ENCODE measurements around the gene SGMS1.

The SGMS1 gene

DNA sequence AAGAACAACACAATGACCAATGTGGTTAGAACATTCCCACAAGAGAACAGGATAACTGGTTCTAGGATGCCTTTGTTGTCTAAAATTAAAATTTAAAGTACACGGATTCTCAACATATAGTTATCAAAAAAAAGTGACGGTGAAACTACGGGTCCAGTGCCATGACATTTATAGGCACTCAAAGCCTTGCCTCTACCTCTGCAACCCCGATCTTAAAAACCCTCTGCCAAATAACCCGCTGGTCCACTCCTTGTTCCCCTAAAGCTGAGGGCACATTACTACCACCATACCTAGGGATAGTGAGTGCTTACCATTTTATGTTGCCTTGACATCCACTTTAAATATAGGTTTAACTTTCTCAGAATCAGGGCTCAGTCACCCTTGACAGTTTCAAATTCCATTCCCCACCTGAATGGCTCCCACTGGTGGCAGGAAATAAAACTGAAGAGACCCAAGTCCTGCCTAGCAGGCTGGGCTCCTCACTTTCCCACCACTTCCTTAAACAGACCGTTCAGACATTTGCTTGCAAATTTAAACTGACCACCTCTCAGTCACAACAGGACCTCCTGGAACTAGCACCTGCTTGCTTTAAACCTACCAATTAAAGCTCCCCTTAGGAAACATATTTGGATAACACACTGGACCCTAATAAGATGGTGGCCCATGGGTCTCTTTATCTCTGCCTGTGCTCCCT lies 202.6 kb downstream of the SGMS1 start:
- TF ChIP-seq POLR2AphosphoS5 (IDR thresholded peaks at IDR 0.05; ENCODE audit: low read depth, low read length) (no peak), TAF1 (IDR thresholded peaks at IDR 0.05; ENCODE audit: borderline replicate concordance, insufficient read depth, low read length) (no peak), FOXP2 (optimal IDR thresholded peaks at IDR 0.05; ENCODE audit: borderline replicate concordance, extremely low read depth, extremely low read length, insufficient read depth) (no peak), SIN3A (IDR thresholded peaks at IDR 0.05; ENCODE audit: borderline replicate concordance, insufficient read depth, low read length) (no peak)
- TF ChIP-seq, protein P1, sequence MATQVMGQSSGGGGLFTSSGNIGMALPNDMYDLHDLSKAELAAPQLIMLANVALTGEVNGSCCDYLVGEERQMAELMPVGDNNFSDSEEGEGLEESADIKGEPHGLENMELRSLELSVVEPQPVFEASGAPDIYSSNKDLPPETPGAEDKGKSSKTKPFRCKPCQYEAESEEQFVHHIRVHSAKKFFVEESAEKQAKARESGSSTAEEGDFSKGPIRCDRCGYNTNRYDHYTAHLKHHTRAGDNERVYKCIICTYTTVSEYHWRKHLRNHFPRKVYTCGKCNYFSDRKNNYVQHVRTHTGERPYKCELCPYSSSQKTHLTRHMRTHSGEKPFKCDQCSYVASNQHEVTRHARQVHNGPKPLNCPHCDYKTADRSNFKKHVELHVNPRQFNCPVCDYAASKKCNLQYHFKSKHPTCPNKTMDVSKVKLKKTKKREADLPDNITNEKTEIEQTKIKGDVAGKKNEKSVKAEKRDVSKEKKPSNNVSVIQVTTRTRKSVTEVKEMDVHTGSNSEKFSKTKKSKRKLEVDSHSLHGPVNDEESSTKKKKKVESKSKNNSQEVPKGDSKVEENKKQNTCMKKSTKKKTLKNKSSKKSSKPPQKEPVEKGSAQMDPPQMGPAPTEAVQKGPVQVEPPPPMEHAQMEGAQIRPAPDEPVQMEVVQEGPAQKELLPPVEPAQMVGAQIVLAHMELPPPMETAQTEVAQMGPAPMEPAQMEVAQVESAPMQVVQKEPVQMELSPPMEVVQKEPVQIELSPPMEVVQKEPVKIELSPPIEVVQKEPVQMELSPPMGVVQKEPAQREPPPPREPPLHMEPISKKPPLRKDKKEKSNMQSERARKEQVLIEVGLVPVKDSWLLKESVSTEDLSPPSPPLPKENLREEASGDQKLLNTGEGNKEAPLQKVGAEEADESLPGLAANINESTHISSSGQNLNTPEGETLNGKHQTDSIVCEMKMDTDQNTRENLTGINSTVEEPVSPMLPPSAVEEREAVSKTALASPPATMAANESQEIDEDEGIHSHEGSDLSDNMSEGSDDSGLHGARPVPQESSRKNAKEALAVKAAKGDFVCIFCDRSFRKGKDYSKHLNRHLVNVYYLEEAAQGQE (IDR thresholded peaks at IDR 0.05; ENCODE audit: insufficient read depth in 1 of 2, low read depth in 2 of 2, low read length in 2 of 2): no peak

DNA sequence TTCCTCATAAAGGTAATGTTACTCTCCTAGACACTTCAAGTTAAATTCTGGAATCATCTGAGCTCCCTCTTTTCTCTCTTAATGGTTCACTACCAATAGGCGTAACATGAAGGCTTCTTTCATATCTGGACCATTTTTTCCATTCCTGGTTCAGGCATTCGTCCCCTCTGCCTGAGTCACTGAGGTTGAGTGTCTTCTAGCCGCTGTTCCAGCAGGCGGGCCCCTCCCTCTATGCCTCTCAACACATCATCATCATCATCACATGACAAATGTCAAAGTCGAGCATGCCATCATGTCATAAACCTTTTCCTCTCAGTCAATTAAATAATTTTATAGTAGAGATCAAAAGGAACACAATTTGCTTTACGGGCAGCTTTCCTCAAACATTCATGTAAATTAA lies 203.6 kb downstream of the SGMS1 start:
- TF ChIP-seq TAF1 (IDR thresholded peaks at IDR 0.05; ENCODE audit: borderline replicate concordance, insufficient read depth, low read length) (no peak), FOXP2 (optimal IDR thresholded peaks at IDR 0.05; ENCODE audit: borderline replicate concordance, extremely low read depth, extremely low read length, insufficient read depth) (no peak), SIN3A (IDR thresholded peaks at IDR 0.05; ENCODE audit: borderline replicate concordance, insufficient read depth, low read length) (no peak), POLR2AphosphoS5 (IDR thresholded peaks at IDR 0.05; ENCODE audit: low read depth, low read length) (no peak)
- TF ChIP-seq, protein P1 (IDR thresholded peaks at IDR 0.05; ENCODE audit: insufficient read depth in 1 of 2, low read depth in 2 of 2, low read length in 2 of 2): no peak

DNA sequence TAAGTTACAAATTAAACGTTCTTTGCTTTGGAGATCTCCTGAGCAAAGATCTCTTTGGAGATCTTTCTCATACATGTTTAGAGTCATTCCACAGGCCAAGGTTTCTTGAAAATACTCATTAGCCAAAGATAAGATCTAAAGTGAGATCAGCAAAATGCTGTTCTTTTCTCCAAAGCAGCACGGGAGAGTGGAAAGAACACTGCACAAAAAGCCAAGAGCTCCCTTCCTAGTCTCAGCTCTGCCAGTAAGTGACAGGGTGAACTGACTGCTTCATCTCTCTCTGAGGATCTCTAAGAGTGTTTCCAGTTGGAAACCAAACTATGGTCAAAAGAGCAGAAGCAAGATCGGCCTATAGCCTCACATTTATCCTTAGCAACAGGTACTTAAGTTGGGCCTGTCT lies 204.0 kb downstream of the SGMS1 start:
- TF ChIP-seq, protein P1 (IDR thresholded peaks at IDR 0.05; ENCODE audit: insufficient read depth in 1 of 2, low read depth in 2 of 2, low read length in 2 of 2): no peak
- TF ChIP-seq FOXP2 (optimal IDR thresholded peaks at IDR 0.05; ENCODE audit: borderline replicate concordance, extremely low read depth, extremely low read length, insufficient read depth) (no peak), TAF1 (IDR thresholded peaks at IDR 0.05; ENCODE audit: borderline replicate concordance, insufficient read depth, low read length) (no peak), POLR2AphosphoS5 (IDR thresholded peaks at IDR 0.05; ENCODE audit: low read depth, low read length) (no peak), SIN3A (IDR thresholded peaks at IDR 0.05; ENCODE audit: borderline replicate concordance, insufficient read depth, low read length) (no peak)

DNA sequence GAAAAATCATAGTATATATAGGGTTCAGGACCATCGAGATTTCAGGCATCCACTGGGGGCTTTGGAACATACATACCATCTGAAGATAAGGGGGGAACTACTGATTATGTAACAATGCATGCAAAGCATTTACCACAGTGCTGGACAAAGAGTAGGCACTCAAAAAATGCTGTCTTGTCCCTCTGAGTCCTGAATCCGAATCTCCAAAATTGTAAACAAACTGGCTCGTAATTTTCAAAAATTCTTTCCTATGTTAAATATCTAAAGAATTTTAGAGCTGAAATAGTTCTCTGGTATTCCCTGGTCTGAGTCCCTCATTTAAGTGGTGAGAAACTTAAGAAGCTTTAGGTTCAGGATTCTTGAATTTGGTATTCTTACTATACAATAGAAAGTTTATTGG lies 204.7 kb downstream of the SGMS1 start:
- TF ChIP-seq, protein P1 (IDR thresholded peaks at IDR 0.05; ENCODE audit: insufficient read depth in 1 of 2, low read depth in 2 of 2, low read length in 2 of 2): no peak
- TF ChIP-seq TAF1 (IDR thresholded peaks at IDR 0.05; ENCODE audit: borderline replicate concordance, insufficient read depth, low read length) (no peak), POLR2AphosphoS5 (IDR thresholded peaks at IDR 0.05; ENCODE audit: low read depth, low read length) (no peak), FOXP2 (optimal IDR thresholded peaks at IDR 0.05; ENCODE audit: borderline replicate concordance, extremely low read depth, extremely low read length, insufficient read depth) (no peak), SIN3A (IDR thresholded peaks at IDR 0.05; ENCODE audit: borderline replicate concordance, insufficient read depth, low read length) (no peak)
